22Rv1 (cell line): ENCODE results near the gene ADGRF1.

Source experiments
- ZFX ChIP-seq: fragments of 450-650 bp; IDR thresholded peaks from 2 replicates; pipeline ENCODE4 v1.6.1; 2017; ENCODE audit warnings: antibody characterized with exemption, borderline replicate concordance
- TF ChIP-seq, protein P1 (sequence below): fragments of 450-650 bp; IDR thresholded peaks from 2 replicates; pipeline ENCODE4 v1.5.1; 2017; ENCODE audit warnings: mild to moderate bottlenecking

GRCh38 chr6:47086051-47086770 lies 44.1 kb upstream of the ADGRF1 start:
- TF ChIP-seq, protein P1, sequence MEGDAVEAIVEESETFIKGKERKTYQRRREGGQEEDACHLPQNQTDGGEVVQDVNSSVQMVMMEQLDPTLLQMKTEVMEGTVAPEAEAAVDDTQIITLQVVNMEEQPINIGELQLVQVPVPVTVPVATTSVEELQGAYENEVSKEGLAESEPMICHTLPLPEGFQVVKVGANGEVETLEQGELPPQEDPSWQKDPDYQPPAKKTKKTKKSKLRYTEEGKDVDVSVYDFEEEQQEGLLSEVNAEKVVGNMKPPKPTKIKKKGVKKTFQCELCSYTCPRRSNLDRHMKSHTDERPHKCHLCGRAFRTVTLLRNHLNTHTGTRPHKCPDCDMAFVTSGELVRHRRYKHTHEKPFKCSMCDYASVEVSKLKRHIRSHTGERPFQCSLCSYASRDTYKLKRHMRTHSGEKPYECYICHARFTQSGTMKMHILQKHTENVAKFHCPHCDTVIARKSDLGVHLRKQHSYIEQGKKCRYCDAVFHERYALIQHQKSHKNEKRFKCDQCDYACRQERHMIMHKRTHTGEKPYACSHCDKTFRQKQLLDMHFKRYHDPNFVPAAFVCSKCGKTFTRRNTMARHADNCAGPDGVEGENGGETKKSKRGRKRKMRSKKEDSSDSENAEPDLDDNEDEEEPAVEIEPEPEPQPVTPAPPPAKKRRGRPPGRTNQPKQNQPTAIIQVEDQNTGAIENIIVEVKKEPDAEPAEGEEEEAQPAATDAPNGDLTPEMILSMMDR: no peak
- TF ChIP-seq ZFX: no peak
